Mucosa of descending colon (tissue), 3 donors: Measurements from ENCODE around the gene CHST10. TPM values are rescaled to one million over a fixed set of nuclear protein-coding genes. Genes with fewer than 3 reads are reported as not detected.

ENCODE experiments used
- ATAC-seq: fragments of 200-7000 bp; cut with Tn5 transposase; one replicate; pipeline ENCODE4 v1.9.1; 2020; ENCODE audit warnings: mild to moderate bottlenecking, moderate library complexity
- DNase-seq, 3 donors: peaks; one replicate each; pipeline ENCODE4 v3.0.0-alpha.2; 2020
- H3K36me3 ChIP-seq: fragments of 200-600 bp; one replicate; pipeline ENCODE4 v1.8.0; 2021; ENCODE audit warnings: low read depth, mild to moderate bottlenecking
- H3K4me1 ChIP-seq: fragments of 200-600 bp; one replicate; pipeline ENCODE4 v1.8.0; 2021; ENCODE audit warnings: low read depth, mild to moderate bottlenecking
- H3K4me3 ChIP-seq: fragments of 200-600 bp; one replicate; pipeline ENCODE4 v1.8.0; 2021; ENCODE audit warnings: mild to moderate bottlenecking
- H3K9me3 ChIP-seq: fragments of 200-600 bp; one replicate; pipeline ENCODE4 v1.8.0; 2021; ENCODE audit warnings: mild to moderate bottlenecking
- intact Hi-C, 2 donors: fragments of 100-400 bp; cut with DNase I in 1 of 2; cut with micrococcal nuclease in 1 of 2; formaldehyde crosslinking; loops; one replicate each; pipeline versions ENCODE4 v1.11.0 to v1.11.1; 2022; cut with DNase I, micrococcal nuclease
- total RNA-seq, 3 donors: library from RNA; stranded (reverse); fragmentation: NEBNext Ultra II Directional in 2 of 3; extraction: Animal tissue kit (Norgen Biotek cat#: 25700) in 2 of 3; gene quantifications; one replicate each; pipeline versions ENCODE4 v1.2.1 to v1.2.4, GENCODE V29; 2021 to 2023
- TF ChIP-seq, protein P1 (sequence below): fragments of 200-600 bp; IDR thresholded peaks from one replicate; pipeline ENCODE4 v1.8.0; 2022; ENCODE audit warnings: antibody characterized with exemption, mild to moderate bottlenecking
- donor health status: DM: no; HTN: no; CAD: no; lungs with moderate emphysema.
- donor health status: DM: no; HTN: no; CAD: no.
- donor health status: DM: no; HTN: yes; CAD: no.

The CHST10 gene
- total RNA-seq, 3 donors from 2014 or later = 0.78 to 9.8 (median 0.87) TPM

DNA sequence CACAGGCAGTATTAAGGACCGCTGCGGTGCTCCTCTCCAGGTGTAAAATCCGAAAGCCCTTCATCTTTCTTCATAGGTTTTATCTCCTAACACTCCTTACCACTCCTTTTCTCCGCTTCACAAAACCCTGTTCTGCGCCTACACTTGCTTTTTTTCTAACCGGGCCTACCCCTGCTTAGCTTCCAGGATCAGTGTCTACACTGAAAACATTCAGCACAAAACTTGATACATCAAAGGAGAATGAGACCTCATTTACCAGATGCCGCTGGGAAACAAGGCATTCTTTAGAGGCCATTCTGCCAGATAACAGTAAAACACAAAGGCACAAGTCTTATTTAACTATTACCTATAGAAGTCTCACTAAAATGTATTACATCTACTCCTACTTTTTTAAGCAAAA is 13.1 kb downstream of the CHST10 start:
- TF ChIP-seq, protein P1, sequence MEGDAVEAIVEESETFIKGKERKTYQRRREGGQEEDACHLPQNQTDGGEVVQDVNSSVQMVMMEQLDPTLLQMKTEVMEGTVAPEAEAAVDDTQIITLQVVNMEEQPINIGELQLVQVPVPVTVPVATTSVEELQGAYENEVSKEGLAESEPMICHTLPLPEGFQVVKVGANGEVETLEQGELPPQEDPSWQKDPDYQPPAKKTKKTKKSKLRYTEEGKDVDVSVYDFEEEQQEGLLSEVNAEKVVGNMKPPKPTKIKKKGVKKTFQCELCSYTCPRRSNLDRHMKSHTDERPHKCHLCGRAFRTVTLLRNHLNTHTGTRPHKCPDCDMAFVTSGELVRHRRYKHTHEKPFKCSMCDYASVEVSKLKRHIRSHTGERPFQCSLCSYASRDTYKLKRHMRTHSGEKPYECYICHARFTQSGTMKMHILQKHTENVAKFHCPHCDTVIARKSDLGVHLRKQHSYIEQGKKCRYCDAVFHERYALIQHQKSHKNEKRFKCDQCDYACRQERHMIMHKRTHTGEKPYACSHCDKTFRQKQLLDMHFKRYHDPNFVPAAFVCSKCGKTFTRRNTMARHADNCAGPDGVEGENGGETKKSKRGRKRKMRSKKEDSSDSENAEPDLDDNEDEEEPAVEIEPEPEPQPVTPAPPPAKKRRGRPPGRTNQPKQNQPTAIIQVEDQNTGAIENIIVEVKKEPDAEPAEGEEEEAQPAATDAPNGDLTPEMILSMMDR = no peak
- Histone ChIP-seq H3K4me1 (no peaks in the 10 kb centered on the region), H3K36me3 (no peaks in the 10 kb centered on the region), H3K4me3 (no peak overlapping the region), H3K9me3 (no peaks in the 10 kb centered on the region)
- intact Hi-C loops = no loop called here
- DNase-seq (no peak), ATAC-seq (no peak)

DNA sequence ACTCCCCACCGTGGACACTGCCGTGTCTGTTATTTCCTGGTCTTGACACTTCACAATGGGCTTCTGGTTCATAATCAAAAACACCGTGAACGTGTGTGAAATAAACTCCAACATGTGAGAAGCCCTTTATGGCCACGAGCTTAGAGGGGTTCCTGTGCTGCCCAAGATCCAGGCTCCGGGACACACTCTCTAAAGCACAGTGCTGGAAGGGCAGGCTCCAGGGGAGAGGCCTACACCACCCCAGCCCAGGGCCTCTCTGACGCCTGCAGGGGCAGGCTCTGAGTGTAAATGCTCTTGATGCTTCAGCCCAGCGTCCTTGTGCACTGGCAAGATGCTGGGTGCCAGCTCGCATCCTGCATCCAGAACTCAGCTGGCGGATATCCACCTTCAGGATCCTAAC is 13.7 kb downstream of the CHST10 start:
- TF ChIP-seq, protein P1 = no peak
- H3K36me3 ChIP-seq = no peaks in the 10 kb centered on the region

DNA sequence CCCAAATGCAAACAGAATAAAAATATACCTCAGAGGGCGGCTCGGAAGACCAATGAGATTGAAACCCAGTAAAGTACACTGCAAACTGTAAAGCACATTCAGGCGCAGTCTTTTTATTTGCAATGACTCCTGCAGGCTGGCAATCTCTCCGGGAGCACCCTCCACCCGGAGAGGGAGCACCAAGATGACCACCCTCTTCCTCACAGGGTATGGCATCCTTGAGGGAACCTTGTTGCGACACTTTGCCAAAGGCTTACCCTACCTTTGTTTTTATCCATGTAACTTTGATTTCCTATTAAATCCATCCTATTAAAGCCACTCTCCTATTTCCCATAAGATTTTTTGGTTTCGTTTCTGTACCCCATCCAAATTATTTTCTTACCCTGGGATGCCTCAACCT is 16.2 kb downstream of the CHST10 start:
- Histone ChIP-seq H3K36me3 (no peaks in the 10 kb centered on the region), H3K4me1 (no peaks in the 10 kb centered on the region), H3K9me3 (no peaks in the 10 kb centered on the region), H3K4me3 (no peak overlapping the region)
- ATAC-seq (no peak), DNase-seq (no peak)
- intact Hi-C loops = no loop called here
- TF ChIP-seq, protein P1 = no peak

More for the DNA sequence above, 13.7 kb downstream of the CHST10 start:
- DNase-seq (no peak), ATAC-seq (no peak)
- no peak overlapping the region for H3K4me3 ChIP-seq
- intact Hi-C loops = no loop called here
- no peaks in the 10 kb centered on the region for H3K4me1 ChIP-seq
- H3K9me3 ChIP-seq = no peaks in the 10 kb centered on the region

DNA sequence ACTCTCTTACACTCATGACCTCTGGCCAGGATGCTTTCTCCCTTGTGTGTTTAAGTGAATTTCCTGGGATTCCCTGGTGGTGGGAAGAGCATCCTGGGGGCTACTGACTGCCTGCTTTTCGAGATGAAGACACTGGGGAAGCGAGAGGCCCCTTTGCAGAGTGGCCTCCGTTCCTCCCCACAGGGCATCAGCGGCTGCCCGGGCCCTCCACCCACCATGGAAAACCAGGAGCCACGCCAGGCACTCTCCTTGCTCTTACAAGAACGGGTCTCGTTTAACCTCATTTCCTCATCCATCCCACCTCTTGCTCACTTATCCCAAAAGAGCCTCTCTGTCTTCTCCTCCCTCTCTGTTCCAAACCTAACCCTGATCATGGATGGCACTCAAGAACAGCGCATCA is 17.8 kb downstream of the CHST10 start:
- Histone ChIP-seq H3K4me1 (no peaks in the 10 kb centered on the region), H3K4me3 (no peak overlapping the region), H3K9me3 (no peaks in the 10 kb centered on the region), H3K36me3 (no peaks in the 10 kb centered on the region)
- intact Hi-C loops = no loop called here
- no peak for DNase-seq
- TF ChIP-seq, protein P1 = no peak
- ATAC-seq = no peak

DNA sequence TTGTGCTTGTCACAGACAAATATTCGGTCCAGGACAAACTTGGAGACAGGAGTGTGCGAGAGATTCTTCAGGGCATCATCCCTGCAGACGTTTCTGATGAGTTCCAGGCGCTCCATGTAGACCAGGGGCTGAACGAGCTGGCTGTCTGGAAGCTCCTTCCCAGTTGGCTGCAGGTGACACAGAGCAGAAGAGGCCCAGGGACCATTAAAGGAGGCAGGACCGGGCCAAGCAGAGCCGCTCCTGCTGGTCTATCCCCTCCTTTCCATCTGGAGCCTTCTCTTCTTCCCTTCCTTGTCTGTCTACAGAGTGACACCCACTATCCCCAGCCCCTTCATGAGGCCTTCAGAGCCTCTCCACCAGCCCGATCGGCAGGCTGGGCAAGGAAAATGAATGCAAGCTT is 19.5 kb downstream of the CHST10 start:
- H3K4me3 ChIP-seq = no peak overlapping the region
- intact Hi-C loops = no loop called here

More for the DNA sequence above, 19.5 kb downstream of the CHST10 start:
- Histone ChIP-seq H3K4me1 (no peaks in the 10 kb centered on the region), H3K9me3 (no peaks in the 10 kb centered on the region), H3K36me3 (no peaks in the 10 kb centered on the region)
- ATAC-seq (no peak), DNase-seq (no peak)
- TF ChIP-seq, protein P1 = no peak
